Tibial nerve (tissue), 4 donors: ENCODE results near the gene PCMTD2.

Source experiments
- EP300 ChIP-seq, 2 donors: sonication (generic); formaldehyde crosslinking; IDR thresholded peaks; one replicate each; pipeline ENCODE4 v1.6.1; 2017; ENCODE audit warnings: antibody characterized with exemption in 2 of 2, mild to moderate bottlenecking in 1 of 2
- POLR2A ChIP-seq, 2 donors: fragments of 450-650 bp; IDR thresholded peaks; one replicate each; pipeline ENCODE4 v1.6.1; 2017; ENCODE audit warnings: antibody characterized with exemption in 2 of 2, mild to moderate bottlenecking in 2 of 2, moderate library complexity in 2 of 2
- TF ChIP-seq, protein P1 (sequence below), 5 experiments: fragments of 200-600 bp in 3 of 5; fragments of 450-650 bp in 2 of 5; sonication (generic) in 3 of 5; IDR thresholded peaks; one replicate each; pipeline ENCODE4 v1.5.1; 2016 to 2019; ENCODE audit warnings: antibody characterized with exemption in 5 of 5, mild to moderate bottlenecking in 3 of 5, moderate library complexity in 2 of 5

DNA sequence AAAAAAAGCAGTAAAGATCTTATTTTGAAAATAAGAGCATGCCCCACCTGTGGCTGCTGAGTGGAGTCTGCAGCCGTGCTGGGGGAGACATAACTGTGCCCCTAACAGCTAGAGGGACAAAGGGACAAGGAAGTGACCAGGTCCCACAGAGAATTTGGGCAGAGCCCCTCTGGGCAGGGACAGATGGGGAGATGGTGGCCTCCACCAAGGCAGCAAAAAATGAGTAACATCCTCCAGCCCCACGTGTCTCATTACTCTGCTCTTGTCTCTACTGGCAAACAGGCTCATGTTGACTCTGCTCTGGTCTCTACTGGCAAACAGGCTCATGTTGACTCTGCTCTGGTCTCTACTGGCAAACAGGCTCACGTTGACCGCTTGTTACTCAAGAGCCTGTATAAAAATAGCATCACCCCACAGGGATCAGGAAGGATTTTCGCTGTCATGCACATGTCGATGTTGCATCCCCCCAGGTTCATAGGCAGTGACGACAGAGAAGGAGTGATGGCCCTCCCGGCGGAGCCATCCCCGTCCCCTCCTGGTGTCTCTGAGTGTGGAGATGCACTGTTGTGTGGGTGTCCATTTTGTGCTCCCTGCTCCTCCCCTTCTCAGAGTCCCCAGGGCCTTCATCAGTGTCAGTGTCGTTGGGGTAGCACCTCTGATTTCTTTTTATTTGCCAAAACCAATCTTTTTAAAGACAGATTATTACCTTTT lies 17.3 kb upstream of the PCMTD2 start:
- TF ChIP-seq, protein P1, sequence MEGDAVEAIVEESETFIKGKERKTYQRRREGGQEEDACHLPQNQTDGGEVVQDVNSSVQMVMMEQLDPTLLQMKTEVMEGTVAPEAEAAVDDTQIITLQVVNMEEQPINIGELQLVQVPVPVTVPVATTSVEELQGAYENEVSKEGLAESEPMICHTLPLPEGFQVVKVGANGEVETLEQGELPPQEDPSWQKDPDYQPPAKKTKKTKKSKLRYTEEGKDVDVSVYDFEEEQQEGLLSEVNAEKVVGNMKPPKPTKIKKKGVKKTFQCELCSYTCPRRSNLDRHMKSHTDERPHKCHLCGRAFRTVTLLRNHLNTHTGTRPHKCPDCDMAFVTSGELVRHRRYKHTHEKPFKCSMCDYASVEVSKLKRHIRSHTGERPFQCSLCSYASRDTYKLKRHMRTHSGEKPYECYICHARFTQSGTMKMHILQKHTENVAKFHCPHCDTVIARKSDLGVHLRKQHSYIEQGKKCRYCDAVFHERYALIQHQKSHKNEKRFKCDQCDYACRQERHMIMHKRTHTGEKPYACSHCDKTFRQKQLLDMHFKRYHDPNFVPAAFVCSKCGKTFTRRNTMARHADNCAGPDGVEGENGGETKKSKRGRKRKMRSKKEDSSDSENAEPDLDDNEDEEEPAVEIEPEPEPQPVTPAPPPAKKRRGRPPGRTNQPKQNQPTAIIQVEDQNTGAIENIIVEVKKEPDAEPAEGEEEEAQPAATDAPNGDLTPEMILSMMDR (IDR thresholded peaks at IDR 0.05): no peak
- TF ChIP-seq POLR2A (IDR thresholded peaks at IDR 0.05) (no peak), EP300 (IDR thresholded peaks at IDR 0.05) (no peak)
